ENCODE results near the gene SMYD5. TPM values are rescaled to one million over a fixed set of nuclear protein-coding genes. Genes with fewer than 3 reads are reported as not detected.
"Not testable (repeated sequence)": the region's sequence is repeated elsewhere in the genome, so short reads cannot be mapped to it uniquely, and the experiment has no call there.

The SMYD5 gene
- total and polyA plus RNA-seq, 10 donors = 12.3 to 27.1 (median 17.8) TPM

DNA sequence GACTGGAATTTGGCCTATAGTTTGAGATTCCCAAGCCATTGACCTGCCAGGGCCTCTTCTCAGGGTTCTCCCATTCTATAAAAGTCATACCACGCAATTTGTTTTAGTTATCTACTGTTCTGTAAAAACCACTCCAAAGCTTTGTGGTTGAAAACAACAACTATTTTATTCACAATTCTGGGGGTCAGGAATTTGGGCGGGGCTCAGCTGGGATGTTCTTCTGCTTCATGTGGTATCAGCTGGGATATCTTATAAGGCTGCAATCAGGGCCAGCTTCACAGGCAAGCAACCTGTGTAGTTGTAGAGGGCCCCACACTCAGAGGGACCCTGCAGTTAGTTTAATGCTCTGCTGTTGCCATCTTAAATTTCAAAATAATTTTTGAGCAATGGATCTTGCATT, 28.1 kb upstream of the SMYD5 start:
- intact Hi-C loops (cut with DNase I; ENCODE audit: low total_unique reads) = no loop called here
- H3K27ac ChIP-seq = no peak overlapping the region
- no peak for DNase-seq
- H3K4me3 ChIP-seq = no peak overlapping the region
- H3K4me1 ChIP-seq = no peaks in the 10 kb centered on the region
- H3K27me3 ChIP-seq (replicated peaks in 1 of 7) = peaks cover 0 to 10% (median 0%) of the 10 kb centered on the region in 7 donors
- TF ChIP-seq POLR2AphosphoS5 (IDR thresholded peaks at IDR 0.05) = no peak
- TF ChIP-seq, protein P1, sequence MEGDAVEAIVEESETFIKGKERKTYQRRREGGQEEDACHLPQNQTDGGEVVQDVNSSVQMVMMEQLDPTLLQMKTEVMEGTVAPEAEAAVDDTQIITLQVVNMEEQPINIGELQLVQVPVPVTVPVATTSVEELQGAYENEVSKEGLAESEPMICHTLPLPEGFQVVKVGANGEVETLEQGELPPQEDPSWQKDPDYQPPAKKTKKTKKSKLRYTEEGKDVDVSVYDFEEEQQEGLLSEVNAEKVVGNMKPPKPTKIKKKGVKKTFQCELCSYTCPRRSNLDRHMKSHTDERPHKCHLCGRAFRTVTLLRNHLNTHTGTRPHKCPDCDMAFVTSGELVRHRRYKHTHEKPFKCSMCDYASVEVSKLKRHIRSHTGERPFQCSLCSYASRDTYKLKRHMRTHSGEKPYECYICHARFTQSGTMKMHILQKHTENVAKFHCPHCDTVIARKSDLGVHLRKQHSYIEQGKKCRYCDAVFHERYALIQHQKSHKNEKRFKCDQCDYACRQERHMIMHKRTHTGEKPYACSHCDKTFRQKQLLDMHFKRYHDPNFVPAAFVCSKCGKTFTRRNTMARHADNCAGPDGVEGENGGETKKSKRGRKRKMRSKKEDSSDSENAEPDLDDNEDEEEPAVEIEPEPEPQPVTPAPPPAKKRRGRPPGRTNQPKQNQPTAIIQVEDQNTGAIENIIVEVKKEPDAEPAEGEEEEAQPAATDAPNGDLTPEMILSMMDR (IDR thresholded peaks at IDR 0.05 in 8 of 11, conservative IDR thresholded peaks at IDR 0.05 in 3 of 11) = no peak
- TF ChIP-seq POLR2A (IDR thresholded peaks at IDR 0.05) = no peak
- H3K36me3 ChIP-seq = no peaks in the 10 kb centered on the region
- peaks cover 0 to 11% (median 7%) of the 10 kb centered on the region in 8 donors for H3K9me3 ChIP-seq
- WGBS, 5 donors = 82 to 89% (median 86%) methylated on average over 2 of the region's 2 CpGs

DNA sequence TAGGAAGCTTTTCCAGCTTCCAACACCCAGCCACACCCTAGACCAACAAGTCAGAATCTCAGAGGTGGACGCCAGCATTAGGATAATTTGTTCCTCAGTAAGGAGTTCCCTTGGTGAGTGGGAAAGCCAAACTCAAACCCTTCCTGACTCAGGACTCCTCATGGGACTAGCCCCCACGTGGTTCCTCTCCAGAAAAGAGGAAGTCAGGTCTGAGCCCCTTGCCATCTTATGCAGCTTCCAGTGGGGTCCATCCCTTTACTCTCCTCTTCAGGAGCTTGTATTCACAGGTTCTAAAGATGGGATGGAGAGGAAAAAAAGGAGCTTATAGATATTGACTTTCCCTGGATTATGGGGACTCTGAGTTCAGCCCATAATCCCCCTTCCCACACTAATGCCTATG, 26.5 kb upstream of the SMYD5 start:
- WGBS, 5 donors = 38 to 52% (median 44%) methylated on average over 2 of the region's 2 CpGs
- TF ChIP-seq, protein P1 (IDR thresholded peaks at IDR 0.05 in 8 of 11, conservative IDR thresholded peaks at IDR 0.05 in 3 of 11) = no peak
- TF ChIP-seq POLR2A (IDR thresholded peaks at IDR 0.05) (no peak), POLR2AphosphoS5 (IDR thresholded peaks at IDR 0.05) (no peak)
- peaks cover 0 to 10% (median 0%) of the 10 kb centered on the region in 7 donors for H3K27me3 ChIP-seq (replicated peaks in 1 of 7)
- no peak overlapping the region for H3K4me3 ChIP-seq
- no peak for DNase-seq
- intact Hi-C loops (cut with DNase I; ENCODE audit: low total_unique reads) = no loop called here
- H3K4me1 ChIP-seq = no peaks in the 10 kb centered on the region
- H3K9me3 ChIP-seq = peaks cover 0 to 11% (median 7%) of the 10 kb centered on the region in 8 donors
- no peaks in the 10 kb centered on the region for H3K36me3 ChIP-seq
- no peak overlapping the region for H3K27ac ChIP-seq

DNA sequence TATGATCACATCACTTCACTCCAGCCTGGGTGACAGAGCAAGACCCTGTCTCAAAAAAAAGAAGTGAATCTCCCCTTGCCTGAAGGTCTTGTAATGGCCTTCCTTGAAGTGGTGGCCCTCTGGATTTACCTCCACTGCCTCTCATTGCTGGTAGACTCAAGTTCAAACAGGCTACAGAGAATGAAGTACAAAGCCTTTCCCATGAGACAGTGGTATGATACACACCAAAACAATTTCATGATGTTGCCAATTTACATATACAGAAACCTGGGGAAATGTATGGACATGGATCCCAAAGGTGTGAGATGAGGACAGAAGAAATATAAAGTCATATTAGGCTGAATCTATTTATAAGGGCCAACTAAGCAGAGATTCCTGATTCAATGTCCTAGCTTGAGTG, 16.5 kb upstream of the SMYD5 start:
- intact Hi-C loops (cut with DNase I; ENCODE audit: low total_unique reads) = no loop called here
- Histone ChIP-seq H3K4me3 (no peak overlapping the region), H3K4me1 (peaks cover 5 to 11% (median 9%) of the 10 kb centered on the region in 6 donors), H3K27me3 (replicated peaks in 1 of 7) (peaks cover under 1 to 70% (median 25%) of the 10 kb centered on the region in 7 donors), H3K27ac (no peak overlapping the region), H3K36me3 (no peaks in the 10 kb centered on the region), H3K9me3 (no peaks in the 10 kb centered on the region)
- TF ChIP-seq, protein P1 (IDR thresholded peaks at IDR 0.05 in 8 of 11, conservative IDR thresholded peaks at IDR 0.05 in 3 of 11) = no peak
- TF ChIP-seq POLR2AphosphoS5 (IDR thresholded peaks at IDR 0.05) = no peak
- no peak for TF ChIP-seq POLR2A (IDR thresholded peaks at IDR 0.05)
- no peak for DNase-seq

DNA sequence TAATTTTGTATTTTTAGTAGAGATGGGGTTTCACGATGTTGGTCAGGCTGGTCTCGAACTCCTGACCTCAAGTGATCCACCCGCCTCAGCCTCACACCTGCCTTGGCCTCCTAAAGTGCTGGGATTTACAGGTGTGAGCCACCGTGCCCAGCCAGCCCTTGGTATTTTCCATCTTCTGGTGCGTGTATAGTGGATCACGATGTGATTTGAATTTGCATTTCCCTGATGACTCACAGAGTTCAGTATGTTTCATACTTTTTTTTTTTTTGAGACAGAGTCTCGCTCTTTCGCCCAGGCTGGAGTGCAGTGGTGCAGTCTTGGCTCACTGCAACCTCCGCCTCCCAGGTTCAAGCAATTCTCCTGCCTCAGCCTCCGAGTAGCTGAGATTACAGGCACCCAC, 13.8 kb upstream of the SMYD5 start:
- 73 to 87% (median 81%) methylated on average over 10 of the region's 10 CpGs for WGBS, 5 donors

More for the DNA sequence above, 13.8 kb upstream of the SMYD5 start:
- H3K27ac ChIP-seq; H3K36me3 ChIP-seq; intact Hi-C loops (cut with DNase I; ENCODE audit: low total_unique reads); DNase-seq; H3K4me3 ChIP-seq; H3K9me3 ChIP-seq: not testable (repeated sequence)
- H3K27me3 ChIP-seq (replicated peaks in 1 of 7) = peaks cover 8 to 96% (median 44%) of the 10 kb centered on the region in 7 donors
- peaks cover 10 to 20% (median 17%) of the 10 kb centered on the region in 6 donors for H3K4me1 ChIP-seq
